SK-N-SH (cell line): Measurements from ENCODE around the gene PRDM11. TPM values are rescaled to one million over a fixed set of nuclear protein-coding genes. Genes with fewer than 3 reads are reported as not detected.

ENCODE experiments used
- CTCF ChIA-PET: fragments of 300-600, 350-600 bp; formaldehyde crosslinking; extraction: SDS; loops from one replicate; lab custom pipeline; 2021; lab: Yijun Ruan, JAX
- POLR2A ChIA-PET: fragments of 350-600 bp; sonication (Branson Sonifier 250); formaldehyde crosslinking; extraction: SDS; loops from one replicate; lab custom pipeline; 2020; ENCODE audit warnings: antibody characterized with exemption, inconsistent platforms; lab: Yijun Ruan, JAX
- DNase-seq: peaks from one replicate; pipeline ENCODE4 v3.0.0; 2012
- H2AFZ ChIP-seq: fragments of 200-600 bp; sonication (generic); 2 replicates; pipeline ENCODE4 v1.8.1; 2016; ENCODE audit warnings: antibody characterized with exemption, mild to moderate bottlenecking, low read depth
- H3F3A ChIP-seq: fragments of 200-600 bp; sonication (generic); replicated peaks from 2 replicates; pipeline ENCODE3; 2016; ENCODE audit warnings: antibody characterized with exemption, mild to moderate bottlenecking; ENCODE audit not compliant: insufficient read depth
- H3K27ac ChIP-seq, 2 experiments: fragments of 200-500 bp in 1 of 2; fragments of 200-600 bp in 1 of 2; sonication (Bioruptor generic) in 1 of 2; sonication (generic), shearing (Covaris generic) in 1 of 2; 2 replicates each; pipeline versions ENCODE4 v1.5.1 to v1.6.1; 2014 to 2016; ENCODE audit warnings: low read depth in 2 of 2, inconsistent platforms in 1 of 2, low read length in 1 of 2, mild to moderate bottlenecking in 1 of 2, mixed read lengths in 1 of 2
- H3K27me3 ChIP-seq: fragments of 200-600 bp; sonication (generic), shearing (Covaris generic); 2 replicates; pipeline ENCODE4 v1.6.1; 2016; ENCODE audit warnings: mixed run types; ENCODE audit not compliant: insufficient read depth
- H3K36me3 ChIP-seq, 2 experiments: fragments of 200-500 bp in 1 of 2; fragments of 200-600 bp in 1 of 2; sonication (Bioruptor generic) in 1 of 2; sonication (generic) in 1 of 2; replicated peaks in 1 of 2; 2 replicates each; pipeline versions ENCODE3 to v1.5.1; 2014 to 2016; ENCODE audit warnings: low read length in 1 of 2, mild to moderate bottlenecking in 1 of 2; ENCODE audit not compliant: insufficient read depth in 2 of 2, control insufficient read depth in 1 of 2
- H3K4me1 ChIP-seq, 2 experiments: fragments of 200-500 bp in 1 of 2; fragments of 200-600 bp in 1 of 2; sonication (Bioruptor generic) in 1 of 2; sonication (generic), shearing (Covaris generic) in 1 of 2; 2 replicates each; pipeline versions ENCODE4 v1.5.1 to v1.6.1; 2014 to 2016; ENCODE audit warnings: low read depth in 1 of 2, low read length in 1 of 2, mixed run types in 1 of 2; ENCODE audit not compliant: insufficient read depth in 2 of 2, control insufficient read depth in 1 of 2
- H3K4me2 ChIP-seq: fragments of 200-600 bp; sonication (generic), shearing (Covaris generic); 2 replicates; pipeline ENCODE4 v1.6.1; 2017; ENCODE audit warnings: mixed run types
- H3K4me3 ChIP-seq, 2 experiments: fragments of 200-500 bp in 1 of 2; fragments of 200-600 bp in 1 of 2; sonication (Bioruptor generic) in 1 of 2; sonication (generic), shearing (Covaris generic) in 1 of 2; 2 replicates each; pipeline versions ENCODE4 v1.5.1 to v1.8.1; 2014 to 2016; ENCODE audit warnings: low read depth in 2 of 2, inconsistent platforms in 1 of 2, low read length in 1 of 2, mild to moderate bottlenecking in 1 of 2, mixed read lengths in 1 of 2, moderate library complexity in 1 of 2
- H3K79me2 ChIP-seq: fragments of 200-600 bp; sonication (generic); 2 replicates; pipeline ENCODE4 v1.8.1; 2017; ENCODE audit warnings: mild to moderate bottlenecking; ENCODE audit not compliant: insufficient read depth
- H3K9ac ChIP-seq: fragments of 200-600 bp; sonication (generic); 2 replicates; pipeline ENCODE4 v1.6.1; 2017; ENCODE audit warnings: mixed run types
- H3K9me2 ChIP-seq: fragments of 200-600 bp; sonication (generic); 2 replicates; pipeline ENCODE4 v1.6.1; 2017; ENCODE audit warnings: mixed run types
- H3K9me3 ChIP-seq: fragments of 200-600 bp; sonication (generic); 2 replicates; pipeline ENCODE4 v1.6.1; 2017; ENCODE audit warnings: mixed run types, mild to moderate bottlenecking, moderate library complexity
- H4K20me1 ChIP-seq: fragments of 200-600 bp; sonication (generic); 2 replicates; pipeline ENCODE4 v1.6.1; 2017; ENCODE audit warnings: mild to moderate bottlenecking, mixed run types; ENCODE audit not compliant: insufficient read depth
- CTCF ChIP-seq: fragments of 200-600 bp; sonication (generic); IDR thresholded peaks from 2 replicates; pipeline ENCODE4 v1.6.1; 2017; ENCODE audit warnings: antibody characterized with exemption, mild to moderate bottlenecking, moderate library complexity
- ELF1 ChIP-seq: IDR thresholded peaks from 2 replicates; pipeline ENCODE4 v1.4.0; 2012
- FOXJ3 ChIP-seq: sonication (generic); formaldehyde crosslinking; IDR thresholded peaks from 2 replicates; pipeline ENCODE4 v1.5.1; 2020; ENCODE audit warnings: mild to moderate bottlenecking, missing genetic modification reagents
- FOXM1 ChIP-seq: IDR thresholded peaks from 2 replicates; pipeline ENCODE4 v1.4.0; 2012; ENCODE audit warnings: low read depth, mild to moderate bottlenecking
- GATA2 ChIP-seq: sonication (generic); formaldehyde crosslinking; IDR thresholded peaks from 2 replicates; pipeline ENCODE4 v1.5.0; 2020; ENCODE audit warnings: mild to moderate bottlenecking, missing genetic modification reagents
- MAX ChIP-seq: IDR thresholded peaks from 2 replicates; pipeline ENCODE4 v1.4.0; 2012; ENCODE audit warnings: low read depth
- MEF2A ChIP-seq: IDR thresholded peaks from 2 replicates; pipeline ENCODE4 v1.4.0; 2012; ENCODE audit warnings: low read depth, borderline replicate concordance
- NFIC ChIP-seq: IDR thresholded peaks from 2 replicates; pipeline ENCODE4 v1.4.0; 2012; ENCODE audit warnings: borderline replicate concordance
- NRF1 ChIP-seq: IDR thresholded peaks from 2 replicates; pipeline ENCODE4 v1.6.1; 2012; ENCODE audit warnings: low read depth, mild to moderate bottlenecking, low read length
- RAD21 ChIP-seq: IDR thresholded peaks from 2 replicates; pipeline ENCODE4 v1.6.1; 2012; ENCODE audit warnings: mild to moderate bottlenecking, low read length
- RXRA ChIP-seq: IDR thresholded peaks from 2 replicates; pipeline ENCODE4 v1.4.0; 2012; ENCODE audit warnings: low read depth, mild to moderate bottlenecking, borderline replicate concordance
- SIN3A ChIP-seq: IDR thresholded peaks from 2 replicates; pipeline ENCODE4 v1.6.1; 2012; ENCODE audit warnings: low read depth, mild to moderate bottlenecking, low read length, moderate library complexity, borderline replicate concordance
- TAF1 ChIP-seq: IDR thresholded peaks from 2 replicates; pipeline ENCODE4 v1.6.1; 2012; ENCODE audit warnings: low read depth, mild to moderate bottlenecking, low read length, moderate library complexity, borderline replicate concordance
- USF1 ChIP-seq: IDR thresholded peaks from 2 replicates; pipeline ENCODE4 v1.4.0; 2012; ENCODE audit warnings: low read depth, borderline replicate concordance
- USF2 ChIP-seq: fragments of 150-350 bp; IDR thresholded peaks from 2 replicates; pipeline ENCODE4 v1.6.1; 2017; ENCODE audit warnings: antibody characterized with exemption, low read length, low read depth, borderline replicate concordance
- WGBS: methylation state at CpG from one replicate; pipeline ENCODE4 v1.1.6; 2017; ENCODE audit warnings: low lambda C conversion rate; 5-methylcytosine and 5-hydroxymethylcytosine counted together
- polyA plus RNA-seq, 3 experiments: library from polyadenylated mRNA; depleted of rRNA; stranded (reverse); fragments of >200 nt; gene quantifications; 2 replicates each; pipeline ENCODE4 v1.2.3, GENCODE V29; 2012

PRDM11 gene
- polyA plus RNA-seq, 1 of the 3 experiments (the other 2 are of a cell fraction) = 4.5 TPM

- ChIA-PET CTCF (interaction anchor here (0.6 to 5.5 kb wide), 39 partner anchors 10 to 297 kb away, joined by 3 to 43 read pairs (median 6); partner anchors contain the start of gene SYT13), POLR2A (no interaction called here)
- peaks cover 0 to 2% of the 10 kb centered on the region in 2 experiments; a peak in 1 of 4 replicates for H3K4me1 ChIP-seq
- no peaks in the 10 kb centered on the region for H3K36me3 ChIP-seq
- H4K20me1 ChIP-seq = no peaks in the 10 kb centered on the region
- H3K9me2 ChIP-seq = no peaks in the 10 kb centered on the region
- 48% methylated on average over 14 of the region's 17 CpGs for WGBS
- no peaks in the 10 kb centered on the region for H3K9me3 ChIP-seq
- H3K79me2 ChIP-seq = no peaks in the 10 kb centered on the region
- H2AFZ ChIP-seq = no peak overlapping the region
- TF ChIP-seq NFIC (no peak), RAD21 (peak; percentile 53), TAF1 (no peak), NRF1 (no peak), CTCF (peak; percentile 79), ELF1 (no peak), FOXJ3 (CRISPR knock-in tag) (no peak), MAX (no peak), SIN3A (no peak), FOXM1 (no peak), USF2 (no peak), GATA2 (CRISPR knock-in tag) (no peak)
- peak; percentile 91 for DNase-seq
- no peak overlapping the region for H3K9ac ChIP-seq
- no peaks in the 10 kb centered on the region; the same call in 1 of the 2 replicates for H3K27me3 ChIP-seq
- H3K27ac ChIP-seq = no peak overlapping the region
- H3K4me3 ChIP-seq = no peak overlapping the region
- no peaks in the 10 kb centered on the region for H3F3A ChIP-seq
- H3K4me2 ChIP-seq = no peak overlapping the region
Measured at GRCh38 chr11:45233121-45233803, 86.8 kb downstream of the PRDM11 start.

GRCh38 chr11:45233804-45234170 lies 87.3 kb downstream of the PRDM11 start:
- H2AFZ ChIP-seq = no peak overlapping the region
- POLR2A ChIA-PET = no interaction called here
- H3K4me3 ChIP-seq = no peak overlapping the region
- no peaks in the 10 kb centered on the region for H3K36me3 ChIP-seq
- DNase-seq = no peak
- H3K79me2 ChIP-seq = no peaks in the 10 kb centered on the region
- no peaks in the 10 kb centered on the region for H3K9me3 ChIP-seq
- CTCF ChIA-PET = interaction anchor here (0.9 to 5.5 kb wide), 35 partner anchors 10 to 297 kb away, joined by 3 to 43 read pairs (median 6); partner anchors contain the start of gene SYT13
- no peaks in the 10 kb centered on the region for H3K9me2 ChIP-seq
- TF ChIP-seq USF1 = no peak
- no peak for TF ChIP-seq RXRA
- TF ChIP-seq NRF1 = no peak
- no peak for TF ChIP-seq MEF2A
- peak; percentile 5; the same call in 1 of the 2 replicates for TF ChIP-seq CTCF
- no peak overlapping the region for H3K4me2 ChIP-seq
- no peaks in the 10 kb centered on the region; the same call in 1 of the 2 replicates for H3K27me3 ChIP-seq
- no peak overlapping the region for H3K9ac ChIP-seq
- H3K4me1 ChIP-seq = peaks cover 0 to 2% of the 10 kb centered on the region in 2 experiments; a peak in 1 of 4 replicates
- H3K27ac ChIP-seq = no peak overlapping the region
- H3F3A ChIP-seq = peaks cover 1% of the 10 kb centered on the region
- 55% methylated on average over 13 of the region's 14 CpGs for whole genome bisulfite sequencing
- H4K20me1 ChIP-seq = no peaks in the 10 kb centered on the region
